GM12891 (cell line): ENCODE results near the gene ZNF460.

Experiments
- PAX5 ChIP-seq: IDR thresholded peaks from 2 replicates; pipeline ENCODE4 v1.6.1; 2011; ENCODE audit warnings: low read length, moderate library complexity, mild to moderate bottlenecking; ENCODE audit not compliant: insufficient read depth, severe bottlenecking
- POLR2A ChIP-seq: IDR thresholded peaks from 2 replicates; pipeline ENCODE4 v1.6.1; 2011; ENCODE audit warnings: low read depth, low read length, control low read depth
- POLR2AphosphoS5 ChIP-seq: IDR thresholded peaks from 2 replicates; pipeline ENCODE4 v1.6.1; 2011; ENCODE audit warnings: low read depth, low read length, control low read depth
- SPI1 ChIP-seq: IDR thresholded peaks from 2 replicates; pipeline ENCODE4 v1.6.1; 2011; ENCODE audit warnings: low read depth, low read length, control low read depth
- TAF1 ChIP-seq: IDR thresholded peaks from 2 replicates; pipeline ENCODE4 v1.6.1; 2011; ENCODE audit warnings: low read depth, low read length, control low read depth

GRCh38 chr19:57321116-57321515 is 40.8 kb downstream of the ZNF460 start:
- TF ChIP-seq POLR2A, result no peak
- no peak for TF ChIP-seq POLR2AphosphoS5
- no peak for TF ChIP-seq TAF1
- TF ChIP-seq PAX5, result no peak
- no peak for TF ChIP-seq SPI1
